ENCODE measurements around the gene CHN1. TPM values are rescaled to one million over a fixed set of nuclear protein-coding genes. Genes with fewer than 3 reads are reported as not detected.

The CHN1 gene
- total and polyA plus RNA-seq, 2 of the 8 experiments (the other 6 are each of a cell fraction or from before 2014, with no cell fraction given), result 54.0 to 65.7 TPM

- no peak overlapping the region for H2AFZ ChIP-seq (ENCODE audit: low read length)
- 83% methylated on average over 2 of the region's 2 CpGs; no CpG with 5 or more reads in 1 of the 2 experiments for WGBS, 2 experiments (ENCODE audit: extremely low coverage in 1 of 2, insufficient coverage in 1 of 2, insufficient read length in 1 of 2, insufficient replicate concordance in 2 of 2, low coverage in 1 of 2, low lambda C conversion rate in 2 of 2, missing lambda C conversion rate in 1 of 2)
- CTCF ChIA-PET (ENCODE audit: partially characterized antibody), result interaction anchor here (1.2 to 12.2 kb wide), 13 partner anchors 8 to 235 kb away, joined by 3 to 249 read pairs (median 32); partner anchors contain the start of gene CHRNA1
These were observed 232.0 kb downstream of the CHN1 start for GRCh38 chr2:174773215-174773614.

More at GRCh38 chr2:174773215-174773614, 232.0 kb downstream of the CHN1 start:
- Histone ChIP-seq H3K36me3 (ENCODE audit: control insufficient read depth in 2 of 4, insufficient read depth in 4 of 4, low read length in 3 of 4) (no peaks in the 10 kb centered on the region), H4K8ac (ENCODE audit: extremely low read depth, insufficient read depth, low read length) (no peak overlapping the region), H4K91ac (replicated peaks; ENCODE audit: insufficient read length, low read length) (no peak overlapping the region), H3K18ac (ENCODE audit: extremely low read depth, low read length) (no peak overlapping the region; the same call in 1 of the 2 replicates), H2BK120ac (replicated peaks; ENCODE audit: low read depth, low read length) (peak overlapping the region; percentile 84), H2AK5ac (ENCODE audit: low read depth, low read length) (no peak overlapping the region), H3K4me1 (replicated peaks in 1 of 4; ENCODE audit: control insufficient read depth in 3 of 4, insufficient read depth in 4 of 4, low read length in 3 of 4) (peaks cover 11 to 28% (median 13%) of the 10 kb centered on the region in 4 experiments), H3K14ac (ENCODE audit: insufficient read length) (no peak overlapping the region), H3K23me2 (ENCODE audit: low read depth, low read length) (no peaks in the 10 kb centered on the region), H2BK20ac (ENCODE audit: low read length) (peak overlapping the region; percentile 26; the same call in 1 of the 2 replicates), H3K56ac (replicated peaks; ENCODE audit: insufficient read length, low read depth, low read length) (no peak overlapping the region), H2BK5ac (ENCODE audit: low read depth, low read length) (0 out of 2 replicates have a peak overlapping the region, but pooled peaks have one; percentile 99), H3K9me3 (ENCODE audit: insufficient read depth in 2 of 2, low read depth in 1 of 2, low read length in 1 of 2) (no peaks in the 10 kb centered on the region), H3K4ac (replicated peaks; ENCODE audit: insufficient read length, low read depth, low read length) (no peak overlapping the region), H3K79me1 (ENCODE audit: low read depth, low read length) (no peaks in the 10 kb centered on the region), H3K4me2 (ENCODE audit: insufficient read depth in 1 of 2, low read depth in 2 of 2, low read length in 2 of 2) (no peak overlapping the region), H2BK12ac (ENCODE audit: low read depth, low read length) (no peak overlapping the region), H4K20me1 (replicated peaks in 1 of 2; ENCODE audit: control insufficient read depth in 1 of 2, insufficient read depth in 2 of 2, low read length in 2 of 2) (no peaks in the 10 kb centered on the region), H2BK15ac (ENCODE audit: low read length) (no peak overlapping the region), H3K27ac (ENCODE audit: low read depth, low read length) (no peak overlapping the region), H3K9ac (replicated peaks in 1 of 4; ENCODE audit: extremely low read depth in 1 of 4, low read depth in 3 of 4, low read length in 3 of 4) (no peak overlapping the region), H4K5ac (ENCODE audit: insufficient read length, low read depth, low read length) (no peak overlapping the region), H3K23ac (ENCODE audit: insufficient read length) (no peak overlapping the region), H3K79me2 (ENCODE audit: control insufficient read depth in 1 of 2, insufficient read depth in 2 of 2, low read length in 2 of 2) (no peaks in the 10 kb centered on the region), H3K4me3 (ENCODE audit: extremely low read depth in 1 of 4, insufficient read depth in 2 of 4, low read depth in 3 of 4, low read length in 4 of 4) (no peak overlapping the region), H3K27me3 (replicated peaks in 1 of 4; ENCODE audit: control insufficient read depth in 3 of 4, extremely low read depth in 1 of 4, insufficient read depth in 3 of 4, low read length in 3 of 4) (no peaks in the 10 kb centered on the region)
- no peak for DNase-seq (ENCODE audit: low read depth in 1 of 2, low spot score in 2 of 2)
- FAIRE-seq, result no peak
- no peak for TF ChIP-seq USF2 (IDR thresholded peaks at IDR 0.05; ENCODE audit: low read length)
- TF ChIP-seq GTF2F1 (IDR thresholded peaks at IDR 0.05; ENCODE audit: borderline replicate concordance, low read depth, low read length), result no peak
- no peak for TF ChIP-seq ASH2L (IDR thresholded peaks at IDR 0.05; ENCODE audit: low read length)
- POLR2A ChIA-PET (ENCODE audit: partially characterized antibody), result interaction anchor here (1.3 to 3.8 kb wide), 5 partner anchors 15 to 232 kb away, joined by 3 to 39 read pairs (median 10); partner anchors contain the start of gene CHN1

Data from H1 (cell line).